GM12874 (cell line): Measurements from ENCODE around the gene SH3D19.

ENCODE experiments used
- CTCF ChIP-seq: IDR thresholded peaks from 2 replicates; pipeline ENCODE4 v1.5.1; 2011; ENCODE audit warnings: low read depth, mild to moderate bottlenecking, control low read depth, low read length, moderate library complexity; ENCODE audit not compliant: insufficient read depth

SH3D19 gene

GRCh38 chr4:151133311-151133710 is 192.1 kb downstream of the SH3D19 start:
- TF ChIP-seq CTCF: no peak

GRCh38 chr4:151129796-151130195 is 195.6 kb downstream of the SH3D19 start:
- TF ChIP-seq CTCF: no peak

GRCh38 chr4:151117371-151117962 is 207.9 kb downstream of the SH3D19 start:
- TF ChIP-seq CTCF: peak; percentile 60

- TF ChIP-seq CTCF: no peak
Measured at GRCh38 chr4:151114986-151115385, 210.4 kb downstream of the SH3D19 start.

GRCh38 chr4:151114338-151114737 is 211.1 kb downstream of the SH3D19 start:
- TF ChIP-seq CTCF: no peak

GRCh38 chr4:151110236-151110635 is 215.2 kb downstream of the SH3D19 start:
- no peak for TF ChIP-seq CTCF

GRCh38 chr4:151107063-151107462 is 218.3 kb downstream of the SH3D19 start:
- no peak for TF ChIP-seq CTCF
